HepG2 (cell line): ENCODE measurements around the gene NRL. TPM values are rescaled to one million over a fixed set of nuclear protein-coding genes. Genes with fewer than 3 reads are reported as not detected.
A peak's percentile ranks its signal among the peaks of the same experiment; 100 is the strongest.

Experiments used
- BRD4 ChIP-seq: sonication (generic); formaldehyde crosslinking; IDR thresholded peaks from 2 replicates; pipeline ENCODE4 v1.4.0; 2020; ENCODE audit warnings: missing genetic modification reagents
- DNMT1 ChIP-seq: sonication (generic); formaldehyde crosslinking; IDR thresholded peaks from 2 replicates; pipeline ENCODE4 v1.5.1; 2020; ENCODE audit warnings: mild to moderate bottlenecking, missing genetic modification reagents
- ELF4 ChIP-seq: sonication (generic); formaldehyde crosslinking; IDR thresholded peaks from 2 replicates; pipeline ENCODE4 v1.5.0; 2020; ENCODE audit warnings: missing genetic modification reagents, mild to moderate bottlenecking, moderate library complexity, borderline replicate concordance
- MAFK ChIP-seq, 2 experiments: IDR thresholded peaks in 1 of 2; conservative IDR thresholded peaks in 1 of 2; 2 replicates each; pipeline ENCODE4 v1.6.1; 2011; ENCODE audit warnings: improper control_type of control experiment in 2 of 2, low read length in 2 of 2
- MTA1 ChIP-seq: sonication (generic); formaldehyde crosslinking; IDR thresholded peaks from 2 replicates; pipeline ENCODE4 v1.4.0; 2020; ENCODE audit warnings: missing genetic modification reagents, mild to moderate bottlenecking, borderline replicate concordance
- NCOR1 ChIP-seq: fragments of 200-600 bp; sonication (generic); IDR thresholded peaks from 2 replicates; pipeline ENCODE4 v1.7.0; 2017; ENCODE audit warnings: antibody characterized with exemption, low read length, borderline replicate concordance
- POLR2AphosphoS5 ChIP-seq: IDR thresholded peaks from 2 replicates; pipeline ENCODE4 v1.6.1; 2012; ENCODE audit warnings: low read depth, low read length
- RFXAP ChIP-seq: sonication (generic); formaldehyde crosslinking; IDR thresholded peaks from 2 replicates; pipeline ENCODE4 v1.4.0; 2020; ENCODE audit warnings: missing genetic modification reagents, borderline replicate concordance
- ZFP41 ChIP-seq: sonication (generic); formaldehyde crosslinking; IDR thresholded peaks from 2 replicates; pipeline ENCODE4 v1.4.0; 2020; ENCODE audit warnings: mild to moderate bottlenecking, missing genetic modification reagents, borderline replicate concordance
- ZFP90 ChIP-seq: sonication (generic); formaldehyde crosslinking; IDR thresholded peaks from 2 replicates; pipeline ENCODE4 v1.8.0; 2022; ENCODE audit warnings: missing genetic modification reagents, mild to moderate bottlenecking, inconsistent platforms, borderline replicate concordance
- ZKSCAN1 ChIP-seq: fragments of 150-350 bp; IDR thresholded peaks from 2 replicates; pipeline ENCODE4 v1.6.1; 2014; ENCODE audit warnings: low read length
- ZNF253 ChIP-seq: sonication (generic); formaldehyde crosslinking; IDR thresholded peaks from 2 replicates; pipeline ENCODE4 v1.8.0; 2022; ENCODE audit warnings: mild to moderate bottlenecking, missing genetic modification reagents, borderline replicate concordance
- ZNF33B ChIP-seq: sonication (generic); formaldehyde crosslinking; IDR thresholded peaks from 2 replicates; pipeline ENCODE4 v1.5.1; 2020; ENCODE audit warnings: mild to moderate bottlenecking, missing genetic modification reagents
- ZNF670 ChIP-seq: sonication (generic); formaldehyde crosslinking; IDR thresholded peaks from 2 replicates; pipeline ENCODE4 v1.8.0; 2022; ENCODE audit warnings: mild to moderate bottlenecking, missing genetic modification reagents, borderline replicate concordance
- ZNF687 ChIP-seq: sonication (generic); formaldehyde crosslinking; IDR thresholded peaks from 2 replicates; pipeline ENCODE4 v1.5.1; 2020; ENCODE audit warnings: mild to moderate bottlenecking, missing genetic modification reagents, moderate library complexity
- ZNF710 ChIP-seq: sonication (generic); formaldehyde crosslinking; IDR thresholded peaks from 2 replicates; pipeline ENCODE4 v1.5.0; 2020; ENCODE audit warnings: mild to moderate bottlenecking, missing genetic modification reagents, borderline replicate concordance
- ZNF788 ChIP-seq: sonication (generic); formaldehyde crosslinking; IDR thresholded peaks from 2 replicates; pipeline ENCODE4 v1.5.0; 2020; ENCODE audit warnings: mild to moderate bottlenecking, missing genetic modification reagents, borderline replicate concordance
- ZNF839 ChIP-seq: sonication (generic); formaldehyde crosslinking; IDR thresholded peaks from 2 replicates; pipeline ENCODE4 v1.4.0; 2020; ENCODE audit warnings: missing genetic modification reagents, mild to moderate bottlenecking, borderline replicate concordance
- ZNF883 ChIP-seq: sonication (generic); formaldehyde crosslinking; IDR thresholded peaks from 2 replicates; pipeline ENCODE4 v1.5.1; 2020; ENCODE audit warnings: mild to moderate bottlenecking, missing genetic modification reagents; ENCODE audit errors: not compliant biosample characterization
- polyA plus RNA-seq, 8 experiments: library from polyadenylated mRNA; depleted of rRNA in 3 of 8; stranded (reverse) in 7 of 8; unstranded in 1 of 8; fragments of >200 nt; fragmentation: Illumina TruSeq in 4 of 8; extraction: Trizol in 4 of 8; gene quantifications; 2 replicates each; pipeline versions ENCODE4 v1.2.1 to v1.2.3, GENCODE V29; 2011 to 2016; ENCODE audit warnings: low read depth in 4 of 8, missing spikeins in 1 of 8, mixed read lengths in 1 of 8; ENCODE audit not compliant: insufficient read depth in 1 of 8
- total RNA-seq, 5 experiments: library from RNA; depleted of rRNA; stranded (reverse); fragments of >200 nt; fragmentation: Illumina TruSeq; extraction: Trizol; gene quantifications; 2 replicates each; pipeline ENCODE4 v1.2.3, GENCODE V29; 2016; ENCODE audit warnings: low read depth in 1 of 5
- TF ChIP-seq, protein P1 (sequence below): sonication (generic); formaldehyde crosslinking; IDR thresholded peaks from 2 replicates; pipeline ENCODE4 v1.5.0; 2020; ENCODE audit warnings: missing genetic modification reagents

Gene NRL
- total and polyA plus RNA-seq, 2 of the 13 experiments (the other 11 are each of a cell fraction or from before 2014, with no cell fraction given) = 2.5 to 4.7 TPM

DNA sequence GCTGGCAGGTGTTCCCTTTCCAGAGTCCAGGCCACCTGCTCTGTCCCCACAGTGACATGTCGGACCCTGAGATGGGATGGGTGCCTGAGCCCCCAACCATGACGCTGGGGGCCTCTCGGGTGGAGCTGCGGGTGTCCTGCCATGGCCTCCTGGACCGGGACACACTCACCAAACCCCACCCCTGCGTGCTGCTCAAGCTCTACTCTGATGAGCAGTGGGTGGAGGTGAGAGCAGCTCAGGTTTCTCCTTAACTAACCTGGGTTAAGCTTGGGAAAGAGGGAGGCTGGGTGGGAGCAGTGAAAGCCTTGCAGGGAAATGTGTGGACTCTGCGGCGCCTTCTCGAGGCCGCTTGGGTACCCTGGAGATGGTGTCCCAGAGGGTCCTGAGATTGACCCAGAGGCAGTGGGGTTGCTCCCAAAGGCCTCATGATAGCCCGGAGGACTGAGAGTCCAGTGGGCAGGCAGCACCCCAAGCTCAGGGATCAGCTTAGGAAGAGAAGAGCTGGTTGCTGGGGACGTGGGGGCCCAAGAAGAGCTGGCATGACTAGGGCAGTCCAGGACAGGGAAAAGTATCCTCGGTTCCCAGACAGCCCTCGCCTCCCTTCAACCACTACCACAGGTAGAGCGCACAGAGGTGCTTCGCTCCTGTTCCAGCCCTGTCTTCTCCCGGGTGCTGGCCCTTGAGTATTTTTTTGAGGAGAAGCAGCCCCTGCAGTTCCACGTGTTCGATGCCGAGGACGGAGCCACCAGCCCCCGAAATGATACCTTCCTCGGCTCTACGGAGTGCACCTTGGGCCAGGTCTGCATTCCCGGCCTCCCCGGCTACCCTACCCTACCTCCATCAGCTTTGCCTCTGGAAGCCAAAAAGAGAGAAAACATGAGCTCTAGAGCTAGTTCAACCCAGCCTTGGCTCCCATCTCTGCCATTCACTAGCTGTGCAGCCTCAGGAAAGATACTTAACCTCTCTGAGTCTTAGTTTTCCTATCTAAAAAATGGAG lies 41.6 kb downstream of the NRL start (continued):
- no peak; the same call in 1 of the 2 replicates for TF ChIP-seq MTA1
- TF ChIP-seq ZNF710 (CRISPR knock-in tag) = no peak
- no peak for TF ChIP-seq ZKSCAN1
- TF ChIP-seq ZNF670 (CRISPR knock-in tag) = no peak
- TF ChIP-seq, protein P1, sequence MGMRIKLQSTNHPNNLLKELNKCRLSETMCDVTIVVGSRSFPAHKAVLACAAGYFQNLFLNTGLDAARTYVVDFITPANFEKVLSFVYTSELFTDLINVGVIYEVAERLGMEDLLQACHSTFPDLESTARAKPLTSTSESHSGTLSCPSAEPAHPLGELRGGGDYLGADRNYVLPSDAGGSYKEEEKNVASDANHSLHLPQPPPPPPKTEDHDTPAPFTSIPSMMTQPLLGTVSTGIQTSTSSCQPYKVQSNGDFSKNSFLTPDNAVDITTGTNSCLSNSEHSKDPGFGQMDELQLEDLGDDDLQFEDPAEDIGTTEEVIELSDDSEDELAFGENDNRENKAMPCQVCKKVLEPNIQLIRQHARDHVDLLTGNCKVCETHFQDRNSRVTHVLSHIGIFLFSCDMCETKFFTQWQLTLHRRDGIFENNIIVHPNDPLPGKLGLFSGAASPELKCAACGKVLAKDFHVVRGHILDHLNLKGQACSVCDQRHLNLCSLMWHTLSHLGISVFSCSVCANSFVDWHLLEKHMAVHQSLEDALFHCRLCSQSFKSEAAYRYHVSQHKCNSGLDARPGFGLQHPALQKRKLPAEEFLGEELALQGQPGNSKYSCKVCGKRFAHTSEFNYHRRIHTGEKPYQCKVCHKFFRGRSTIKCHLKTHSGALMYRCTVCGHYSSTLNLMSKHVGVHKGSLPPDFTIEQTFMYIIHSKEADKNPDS (CRISPR knock-in tag) = no peak
- TF ChIP-seq ZNF253 = no peak
- TF ChIP-seq POLR2AphosphoS5 = no peak
- TF ChIP-seq ZNF33B = no peak
- TF ChIP-seq NCOR1 = no peak
- no peak for TF ChIP-seq BRD4 (CRISPR knock-in tag)
- TF ChIP-seq ZFP90 (CRISPR knock-in tag) = no peak
- no peak for TF ChIP-seq RFXAP (CRISPR knock-in tag)
- TF ChIP-seq MAFK (conservative IDR thresholded peaks at IDR 0.05 in 1 of 2, IDR thresholded peaks at IDR 0.05 in 1 of 2; ENCODE audit: low read length in 2 of 2) = no peak
- no peak for TF ChIP-seq ELF4 (CRISPR knock-in tag)
- TF ChIP-seq DNMT1 (CRISPR knock-in tag) = no peak
- peak; percentile 25 for TF ChIP-seq ZNF883 (CRISPR knock-in tag)
- no peak for TF ChIP-seq ZNF839
- TF ChIP-seq ZNF788 (CRISPR knock-in tag) = peak; percentile 34; the same call in 1 of the 2 replicates
- peak; percentile 9; the same call in 1 of the 2 replicates for TF ChIP-seq ZNF687 (CRISPR knock-in tag)
- TF ChIP-seq ZFP41 = no peak
